HepG2 (cell line): ENCODE results near the gene DMXL1. TPM values are rescaled to one million over a fixed set of nuclear protein-coding genes. Genes with fewer than 3 reads are reported as not detected.

ENCODE experiments used
- ATAC-seq: fragments of 200-7000 bp; cut with Tn5 transposase; 3 replicates; pipeline ENCODE4 v1.9.1; 2020; ENCODE audit warnings: mild to moderate bottlenecking, moderate library complexity
- BruUV-seq: library from RNA; stranded (reverse); fragments of 400-500 nt; replicated peaks from 2 replicates; lab custom pipeline; 2021; lab: Mats Ljungman, UMichigan
- CTCF ChIA-PET: fragments of 300-600 bp; formaldehyde crosslinking; extraction: SDS; loops from one replicate; lab custom pipeline; 2021; ENCODE audit warnings: low total read pairs, inconsistent platforms, low intra/inter-chr PET ratio; lab: Yijun Ruan, JAX
- POLR2A ChIA-PET: fragments of 350-600 bp; sonication (Branson Sonifier 250); formaldehyde crosslinking; loops from one replicate; lab custom pipeline; 2020; ENCODE audit warnings: antibody characterized with exemption, inconsistent platforms; lab: Yijun Ruan, JAX
- DNase-seq: peaks from one replicate; pipeline ENCODE4 v3.0.0-alpha.2; 2015; ENCODE audit warnings: low spot score
- FAIRE-seq: peaks from 3 replicates; lab custom pipeline; 2011; peaks lifted over from hg19 to GRCh38; lab: Jason Lieb, UNC
- H2AFZ ChIP-seq: one replicate; pipeline ENCODE4 v1.6.1; 2011; ENCODE audit warnings: low read length, inconsistent platforms
- H3K27ac ChIP-seq: fragments of 300-600 bp; 3 replicates; pipeline ENCODE4 v1.8.0; 2011; ENCODE audit warnings: mixed run types, mild to moderate bottlenecking, mixed read lengths, low read length, inconsistent platforms; ENCODE audit not compliant: insufficient read depth; ENCODE audit errors: extremely low read length
- H3K27me3 ChIP-seq, 2 experiments: fragments of 200-600 bp in 1 of 2; 2 replicates in 1 of 2; 3 replicates in 1 of 2; pipeline versions ENCODE4 v1.6.0 to v1.8.0; 2011; ENCODE audit warnings: low read length in 2 of 2, mild to moderate bottlenecking in 2 of 2, moderate library complexity in 2 of 2, inconsistent platforms in 1 of 2; ENCODE audit not compliant: insufficient read depth in 2 of 2, control insufficient read depth in 1 of 2
- H3K36me3 ChIP-seq, 2 experiments: fragments of 200-600 bp in 1 of 2; replicated peaks in 1 of 2; 2 replicates in 1 of 2; 3 replicates in 1 of 2; pipeline versions ENCODE4 v1.5.1 to v1.8.0; 2011; ENCODE audit warnings: low read length in 2 of 2, inconsistent platforms in 1 of 2; ENCODE audit not compliant: insufficient read depth in 2 of 2, control insufficient read depth in 1 of 2
- H3K4me1 ChIP-seq: 2 replicates; pipeline ENCODE4 v1.5.1; 2012; ENCODE audit warnings: low read length, inconsistent platforms; ENCODE audit not compliant: insufficient read depth
- H3K4me2 ChIP-seq: 2 replicates; pipeline ENCODE4 v1.6.0; 2011; ENCODE audit warnings: low read depth, low read length, inconsistent platforms
- H3K4me3 ChIP-seq, 3 experiments: fragments of 200-600 bp in 1 of 3; sonication (generic), shearing (Covaris generic) in 1 of 3; replicated peaks in 1 of 3; 2 replicates each; pipeline ENCODE4 v1.5.1; 2011 to 2016; ENCODE audit warnings: low read length in 3 of 3, inconsistent platforms in 2 of 3, low read depth in 2 of 3, mild to moderate bottlenecking in 2 of 3, control low read depth in 1 of 3, mixed read lengths in 1 of 3; ENCODE audit not compliant: insufficient read depth in 1 of 3
- H3K79me2 ChIP-seq: one replicate; pipeline ENCODE4 v1.6.1; 2011; ENCODE audit warnings: low read length, inconsistent platforms; ENCODE audit not compliant: insufficient read depth
- H3K9ac ChIP-seq: 2 replicates; pipeline ENCODE4 v1.6.0; 2011; ENCODE audit warnings: mild to moderate bottlenecking, low read depth, low read length, inconsistent platforms; ENCODE audit not compliant: insufficient read depth
- H3K9me3 ChIP-seq: 2 replicates; pipeline ENCODE4 v1.5.1; 2012; ENCODE audit warnings: mild to moderate bottlenecking, low read length
- H4K20me1 ChIP-seq: 2 replicates; pipeline ENCODE4 v1.6.0; 2011; ENCODE audit warnings: inconsistent platforms, mild to moderate bottlenecking, low read length, moderate library complexity; ENCODE audit not compliant: insufficient read depth
- ARNT2 ChIP-seq: sonication (generic); formaldehyde crosslinking; IDR thresholded peaks from 2 replicates; pipeline ENCODE4 v1.8.0; 2022; ENCODE audit warnings: mild to moderate bottlenecking, low read depth, missing genetic modification reagents, moderate library complexity
- GABPA ChIP-seq, 2 experiments: IDR thresholded peaks; 2 replicates each; pipeline ENCODE4 v1.6.1; 2011 to 2016; ENCODE audit warnings: low read depth in 2 of 2, low read length in 1 of 2, missing biosample characterization in 1 of 2, missing genetic modification characterization in 1 of 2
- GPN1 ChIP-seq: sonication (generic); formaldehyde crosslinking; IDR thresholded peaks from 2 replicates; pipeline ENCODE4 v1.5.1; 2020; ENCODE audit warnings: missing genetic modification reagents, borderline replicate concordance
- HOXA7 ChIP-seq: sonication (generic); formaldehyde crosslinking; IDR thresholded peaks from 2 replicates; pipeline ENCODE4 v1.8.1; 2022; ENCODE audit warnings: mild to moderate bottlenecking, missing genetic modification reagents, moderate library complexity
- MATR3 ChIP-seq: sonication (generic); formaldehyde crosslinking; IDR thresholded peaks from 2 replicates; pipeline ENCODE4 v1.4.0; 2020; ENCODE audit warnings: missing genetic modification reagents
- MAZ ChIP-seq, 2 experiments: sonication (generic) in 1 of 2; formaldehyde crosslinking in 1 of 2; IDR thresholded peaks; 2 replicates each; pipeline versions ENCODE4 v1.5.0 to v1.6.1; 2012 to 2020; ENCODE audit warnings: low read depth in 2 of 2, mild to moderate bottlenecking in 2 of 2, borderline replicate concordance in 1 of 2, improper control_type of control experiment in 1 of 2, low read length in 1 of 2, missing genetic modification reagents in 1 of 2, moderate library complexity in 1 of 2
- MTA1 ChIP-seq: sonication (generic); formaldehyde crosslinking; IDR thresholded peaks from 2 replicates; pipeline ENCODE4 v1.4.0; 2020; ENCODE audit warnings: missing genetic modification reagents, mild to moderate bottlenecking, borderline replicate concordance
- ZBTB2 ChIP-seq: sonication (generic); formaldehyde crosslinking; IDR thresholded peaks from 2 replicates; pipeline ENCODE4 v1.8.0; 2022; ENCODE audit warnings: low read depth, missing genetic modification reagents
- ZIK1 ChIP-seq: sonication (generic); formaldehyde crosslinking; IDR thresholded peaks from 2 replicates; pipeline ENCODE4 v1.5.0; 2020; ENCODE audit warnings: mild to moderate bottlenecking, low read depth, missing genetic modification reagents, borderline replicate concordance
- ZNF547 ChIP-seq: sonication (generic); formaldehyde crosslinking; IDR thresholded peaks from 2 replicates; pipeline ENCODE4 v1.5.1; 2020; ENCODE audit warnings: mild to moderate bottlenecking, missing genetic modification reagents
- ZNF75D ChIP-seq: sonication (generic); formaldehyde crosslinking; IDR thresholded peaks from 2 replicates; pipeline ENCODE4 v1.8.1; 2023; ENCODE audit warnings: missing genetic modification reagents, mild to moderate bottlenecking, borderline replicate concordance
- WGBS: methylation state at CpG from one replicate; pipeline ENCODE4 v1.1.6; 2017; ENCODE audit warnings: low lambda C conversion rate; 5-methylcytosine and 5-hydroxymethylcytosine counted together
- in situ Hi-C: cut with HindIII; loops from 2 replicates; pipeline ENCODE4 v1.10.0; 2017; ENCODE audit warnings: low pct_unique_long_range_greater_than_20kb; ENCODE audit not compliant: extremely low pct_ligation_motif_present
- intact Hi-C: fragments of 100-400 bp; cut with micrococcal nuclease; formaldehyde crosslinking; loops from one replicate; pipeline ENCODE4 v1.10.0; 2022; ENCODE audit not compliant: unreplicated experiment
- polyA plus RNA-seq, 8 experiments: library from polyadenylated mRNA; depleted of rRNA in 3 of 8; stranded (reverse) in 7 of 8; unstranded in 1 of 8; fragments of >200 nt; fragmentation: Illumina TruSeq in 4 of 8; extraction: Trizol in 4 of 8; gene quantifications; 2 replicates each; pipeline versions ENCODE4 v1.2.1 to v1.2.3, GENCODE V29; 2011 to 2016; ENCODE audit warnings: low read depth in 4 of 8, missing spikeins in 1 of 8, mixed read lengths in 1 of 8; ENCODE audit not compliant: insufficient read depth in 1 of 8
- total RNA-seq, 5 experiments: library from RNA; depleted of rRNA; stranded (reverse); fragments of >200 nt; fragmentation: Illumina TruSeq; extraction: Trizol; gene quantifications; 2 replicates each; pipeline ENCODE4 v1.2.3, GENCODE V29; 2016; ENCODE audit warnings: low read depth in 1 of 5

The DMXL1 gene
- total and polyA plus RNA-seq, 2 of the 13 experiments (the other 11 are each of a cell fraction or from before 2014, with no cell fraction given) = 6.9 to 18.6 TPM

GRCh38 chr5:119290161-119290569 lies 219.3 kb downstream of the DMXL1 start (continued):
- no peak for TF ChIP-seq ZNF75D

- Histone ChIP-seq H3K9ac (no peak overlapping the region), H3K4me1 (0 out of 2 replicates have a peak, but pooled peaks cover 6% of the 10 kb centered on the region), H3K9me3 (no peaks in the 10 kb centered on the region), H2AFZ (no peak overlapping the region), H4K20me1 (no peaks in the 10 kb centered on the region), H3K4me2 (no peak overlapping the region), H3K27ac (no peak overlapping the region)
- ChIA-PET POLR2A (interaction anchor here (1.4 to 2.1 kb wide), 2 partner anchors 9 to 22 kb away, joined by 5 to 11 read pairs; no protein-coding TSS in a partner anchor), CTCF (no interaction called here)
- TF ChIP-seq GPN1 (CRISPR knock-in tag) (no peak), ZIK1 (no peak), HOXA7 (no peak), ARNT2 (CRISPR knock-in tag) (no peak), MTA1 (CRISPR knock-in tag) (no peak), ZBTB2 (CRISPR knock-in tag) (no peak), MAZ (IDR thresholded peaks at IDR 0.05; ENCODE audit: borderline replicate concordance, low read depth, low read length) (no peak), MAZ (CRISPR knock-in tag; IDR thresholded peaks at IDR 0.05; ENCODE audit: low read depth) (no peak), ZNF547 (no peak), GABPA (IDR thresholded peaks at IDR 0.05; ENCODE audit: low read depth, low read length) (no peak), GABPA (CRISPR knock-in tag; IDR thresholded peaks at IDR 0.05; ENCODE audit: low read depth) (no peak), MATR3 (CRISPR knock-in tag) (no peak)
- TF ChIP-seq, all 625 proteins: peak for 0
- intact Hi-C loops = no loop called here
- Histone ChIP-seq H3K79me2 (no peaks in the 10 kb centered on the region), H3K36me3 (no peaks in the 10 kb centered on the region), H3K4me3 (no peak overlapping the region), H3K27me3 (no peaks in the 10 kb centered on the region)
- ATAC-seq (no peak), FAIRE-seq (no peak), DNase-seq (no peak)
- in situ Hi-C loops = no loop called here
- BruUV-seq = no TSS peak
- 92% methylated on average over 2 of the region's 2 CpGs for WGBS
These were observed 219.7 kb downstream of the DMXL1 start for GRCh38 chr5:119290607-119291006.
